GM19467 (cell line): ENCODE data around the gene TSPAN18.

Source experiments
- ATAC-seq: cut with Tn5 transposase; IDR thresholded peaks from one replicate; pipeline ENCODE4 v1.9.1; 2021; ENCODE audit warnings: mild to moderate bottlenecking, moderate library complexity; ENCODE audit not compliant: unreplicated experiment

The TSPAN18 gene

GRCh38 chr11:44759743-44760476 is 33.1 kb downstream of the TSPAN18 start:
- no peak for ATAC-seq

GRCh38 chr11:44760477-44760872 is 33.7 kb downstream of the TSPAN18 start:
- no peak for ATAC-seq

GRCh38 chr11:44760917-44761550 is 34.3 kb downstream of the TSPAN18 start:
- no peak for ATAC-seq

GRCh38 chr11:44761551-44761961 is 34.8 kb downstream of the TSPAN18 start:
- ATAC-seq, result no peak

GRCh38 chr11:44763121-44763820 is 36.5 kb downstream of the TSPAN18 start:
- no peak for ATAC-seq

- ATAC-seq, result no peak
These were observed 37.8 kb downstream of the TSPAN18 start for GRCh38 chr11:44764583-44764982.

GRCh38 chr11:44765026-44765595 is 38.3 kb downstream of the TSPAN18 start:
- no peak for ATAC-seq

- no peak for ATAC-seq
These were observed 38.9 kb downstream of the TSPAN18 start for GRCh38 chr11:44765676-44766075.

- no peak for ATAC-seq
These were observed 39.6 kb downstream of the TSPAN18 start for GRCh38 chr11:44766112-44766971.

- ATAC-seq, result no peak
These were observed 40.2 kb downstream of the TSPAN18 start for GRCh38 chr11:44766972-44767278.

- ATAC-seq, result no peak
These were observed 40.7 kb downstream of the TSPAN18 start for GRCh38 chr11:44767421-44767820.

GRCh38 chr11:44770401-44770800 is 43.6 kb downstream of the TSPAN18 start:
- no peak for ATAC-seq

- no peak for ATAC-seq
These were observed 44.5 kb downstream of the TSPAN18 start for GRCh38 chr11:44771252-44771734.

GRCh38 chr11:44771841-44772240 is 45.1 kb downstream of the TSPAN18 start:
- no peak for ATAC-seq

- ATAC-seq, result no peak
These were observed 46.7 kb downstream of the TSPAN18 start for GRCh38 chr11:44773351-44773965.

- ATAC-seq, result no peak
These were observed 47.3 kb downstream of the TSPAN18 start for GRCh38 chr11:44774108-44774507.

GRCh38 chr11:44774731-44775130 is 48.0 kb downstream of the TSPAN18 start:
- ATAC-seq, result no peak

GRCh38 chr11:44775366-44775984 is 48.7 kb downstream of the TSPAN18 start:
- ATAC-seq, result no peak

- no peak for ATAC-seq
These were observed 49.3 kb downstream of the TSPAN18 start for GRCh38 chr11:44775985-44776446.
